ENCODE results near the gene AVEN. TPM values are rescaled to one million over a fixed set of nuclear protein-coding genes. Genes with fewer than 3 reads are reported as not detected.

The AVEN gene
- total and polyA plus RNA-seq, 2 of the 4 experiments (the other 2 are of a cell fraction): 9.1 to 17.6 TPM

- Histone ChIP-seq H4K8ac (ENCODE audit: low read depth in 2 of 2, low read length in 2 of 2) (no peak overlapping the region), H3K27me3 (ENCODE audit: control insufficient read depth, insufficient read depth, low read length) (peaks cover 2% of the 10 kb centered on the region; the same call in 1 of the 2 replicates), H4K5ac (ENCODE audit: low read depth, low read length) (no peak overlapping the region), H2BK120ac (ENCODE audit: low read depth, low read length) (no peak overlapping the region), H4K20me1 (ENCODE audit: insufficient read depth, low read length) (no peaks in the 10 kb centered on the region), H3K23ac (ENCODE audit: low read depth, low read length) (no peak overlapping the region), H3K4me1 (ENCODE audit: control insufficient read depth, insufficient read depth, low read length) (no peaks in the 10 kb centered on the region), H3K4me3 (ENCODE audit: insufficient read depth, low read depth, low read length) (no peak overlapping the region), H3K18ac (ENCODE audit: low read depth, low read length) (no peak overlapping the region), H3K4ac (ENCODE audit: low read depth, low read length) (no peak overlapping the region), H3K56ac (ENCODE audit: extremely low read depth, insufficient read depth, low read length) (no peak overlapping the region), H4K91ac (ENCODE audit: insufficient read depth, low read depth, low read length) (no peak overlapping the region), H3K9me1 (ENCODE audit: insufficient read depth, low read length) (no peaks in the 10 kb centered on the region), H3K9me3 (ENCODE audit: control insufficient read depth, insufficient read depth, low read length) (no peaks in the 10 kb centered on the region), H3K14ac (replicated peaks; ENCODE audit: low read depth, low read length) (no peak overlapping the region), H3K79me1 (ENCODE audit: low read depth in 1 of 2, low read length in 2 of 2) (no peaks in the 10 kb centered on the region), H3K27ac (ENCODE audit: insufficient read depth, low read length) (no peak overlapping the region), H2AK5ac (ENCODE audit: low read depth, low read length) (no peak overlapping the region), H3K36me3 (ENCODE audit: control insufficient read depth, insufficient read depth, low read length) (no peaks in the 10 kb centered on the region), H3K4me2 (ENCODE audit: low read depth, low read length) (no peak overlapping the region), H2AK9ac (replicated peaks; ENCODE audit: low read depth, low read length, poor library complexity) (no peak overlapping the region), H2AFZ (replicated peaks; ENCODE audit: low read length, poor library complexity) (no peak overlapping the region), H3K9ac (ENCODE audit: low read depth, low read length) (no peak overlapping the region), H2BK20ac (ENCODE audit: low read depth, low read length) (no peak overlapping the region), H2BK15ac (ENCODE audit: low read depth, low read length) (no peak overlapping the region), H2BK5ac (ENCODE audit: low read depth, low read length, poor library complexity, severe bottlenecking) (no peak overlapping the region)
- intact Hi-C loops (cut with micrococcal nuclease): no loop called here
- in situ Hi-C loops (cut with MboI; ENCODE audit: low sequenced_read_pairs): no loop called here
- no TSS peak for BruUV-seq (replicated peaks)
- WGBS, 2 experiments (ENCODE audit: extremely low coverage in 2 of 2, insufficient read length in 1 of 2): no CpG with 5 or more reads among the region's 3 CpGs
- CTCF ChIA-PET: no interaction called here
- DNase-seq: no peak
- POLR2A ChIA-PET (ENCODE audit: unreplicated experiment): no interaction called here
- dilution Hi-C loops (cut with HindIII; ENCODE audit: low sequenced_read_pairs, unreplicated experiment): no loop called here
- no peak for ATAC-seq (ENCODE audit: low read depth)
- no peak for TF ChIP-seq MAZ (IDR thresholded peaks at IDR 0.05; ENCODE audit: borderline replicate concordance, low read depth, low read length)
- TF ChIP-seq CEBPB (IDR thresholded peaks at IDR 0.05; ENCODE audit: low read depth, low read length): no peak
- TF ChIP-seq RFX5 (IDR thresholded peaks at IDR 0.05; ENCODE audit: low read depth, low read length): no peak
- TF ChIP-seq MAFK (IDR thresholded peaks at IDR 0.05; ENCODE audit: low read depth, low read length): no peak
- TF ChIP-seq NFE2L2 (IDR thresholded peaks at IDR 0.05; ENCODE audit: low read depth, low read length): no peak
- TF ChIP-seq RAD21 (IDR thresholded peaks at IDR 0.05; ENCODE audit: low read length): no peak
- TF ChIP-seq BHLHE40 (IDR thresholded peaks at IDR 0.05; ENCODE audit: low read depth, low read length): no peak
- TF ChIP-seq, protein P1, sequence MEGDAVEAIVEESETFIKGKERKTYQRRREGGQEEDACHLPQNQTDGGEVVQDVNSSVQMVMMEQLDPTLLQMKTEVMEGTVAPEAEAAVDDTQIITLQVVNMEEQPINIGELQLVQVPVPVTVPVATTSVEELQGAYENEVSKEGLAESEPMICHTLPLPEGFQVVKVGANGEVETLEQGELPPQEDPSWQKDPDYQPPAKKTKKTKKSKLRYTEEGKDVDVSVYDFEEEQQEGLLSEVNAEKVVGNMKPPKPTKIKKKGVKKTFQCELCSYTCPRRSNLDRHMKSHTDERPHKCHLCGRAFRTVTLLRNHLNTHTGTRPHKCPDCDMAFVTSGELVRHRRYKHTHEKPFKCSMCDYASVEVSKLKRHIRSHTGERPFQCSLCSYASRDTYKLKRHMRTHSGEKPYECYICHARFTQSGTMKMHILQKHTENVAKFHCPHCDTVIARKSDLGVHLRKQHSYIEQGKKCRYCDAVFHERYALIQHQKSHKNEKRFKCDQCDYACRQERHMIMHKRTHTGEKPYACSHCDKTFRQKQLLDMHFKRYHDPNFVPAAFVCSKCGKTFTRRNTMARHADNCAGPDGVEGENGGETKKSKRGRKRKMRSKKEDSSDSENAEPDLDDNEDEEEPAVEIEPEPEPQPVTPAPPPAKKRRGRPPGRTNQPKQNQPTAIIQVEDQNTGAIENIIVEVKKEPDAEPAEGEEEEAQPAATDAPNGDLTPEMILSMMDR (conservative IDR thresholded peaks at IDR 0.05; ENCODE audit: low read depth, low read length): no peak
- no peak for TF ChIP-seq CHD1 (IDR thresholded peaks at IDR 0.05; ENCODE audit: low read depth, low read length)
- TF ChIP-seq, protein P2, sequence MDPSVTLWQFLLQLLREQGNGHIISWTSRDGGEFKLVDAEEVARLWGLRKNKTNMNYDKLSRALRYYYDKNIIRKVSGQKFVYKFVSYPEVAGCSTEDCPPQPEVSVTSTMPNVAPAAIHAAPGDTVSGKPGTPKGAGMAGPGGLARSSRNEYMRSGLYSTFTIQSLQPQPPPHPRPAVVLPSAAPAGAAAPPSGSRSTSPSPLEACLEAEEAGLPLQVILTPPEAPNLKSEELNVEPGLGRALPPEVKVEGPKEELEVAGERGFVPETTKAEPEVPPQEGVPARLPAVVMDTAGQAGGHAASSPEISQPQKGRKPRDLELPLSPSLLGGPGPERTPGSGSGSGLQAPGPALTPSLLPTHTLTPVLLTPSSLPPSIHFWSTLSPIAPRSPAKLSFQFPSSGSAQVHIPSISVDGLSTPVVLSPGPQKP (IDR thresholded peaks at IDR 0.05; ENCODE audit: borderline replicate concordance, low read depth, low read length): no peak
- TF ChIP-seq RCOR1 (IDR thresholded peaks at IDR 0.05; ENCODE audit: insufficient replicate concordance, low read length): no peak
- TF ChIP-seq POLR2A (IDR thresholded peaks at IDR 0.05; ENCODE audit: low read depth, low read length): no peak
- TF ChIP-seq FOS (IDR thresholded peaks at IDR 0.05; ENCODE audit: low read depth, low read length): no peak
- TF ChIP-seq SMC3 (IDR thresholded peaks at IDR 0.05; ENCODE audit: low read depth, low read length): no peak
- no peak for TF ChIP-seq USF2 (IDR thresholded peaks at IDR 0.05; ENCODE audit: low read depth, low read length)
Measured at GRCh38 chr15:33848011-33848410, 191.0 kb downstream of the AVEN start.

Measured in IMR-90 (cell line).